ENCODE measurements around the gene POLR2L. TPM values are rescaled to one million over a fixed set of nuclear protein-coding genes. Genes with fewer than 3 reads are reported as not detected.

POLR2L gene
- total RNA-seq, 1 experiment from 2014 or later, result 113 TPM

Small RNA genes lying within 50 kb of the gene (small RNA-seq; reads per million reads assigned to genes)
- not detected for gene SNORA52

Other genes starting within 250 kb of the POLR2L start
- gene IRF7, start 226.6 kb downstream of the POLR2L start, total RNA-seq (2014; rRNA removed; shearing (Covaris generic); ENCODE audit: low replicate concordance), result 34.6 and 53.5 TPM in 2 replicates
- gene CDHR5, start 217.6 kb downstream of the POLR2L start, total RNA-seq (2014; rRNA removed; shearing (Covaris generic); ENCODE audit: low replicate concordance), result 0.04 TPM in 1 of 2 replicates, not detected in the other
- gene SCT, start 215.3 kb downstream of the POLR2L start, total RNA-seq (2014; rRNA removed; shearing (Covaris generic); ENCODE audit: low replicate concordance), result not detected in 2 replicates
- gene DRD4, start 205.3 kb downstream of the POLR2L start, total RNA-seq (2014; rRNA removed; shearing (Covaris generic); ENCODE audit: low replicate concordance), result not detected in 2 replicates
- 35.9 and 57.3 TPM in 2 replicates for gene DEAF1, start 147.3 kb downstream of the POLR2L start, total RNA-seq (2014; rRNA removed; shearing (Covaris generic); ENCODE audit: low replicate concordance)
- gene TMEM80, start 146.7 kb downstream of the POLR2L start, total RNA-seq (2014; rRNA removed; shearing (Covaris generic); ENCODE audit: low replicate concordance), result 25.4 and 32.8 TPM in 2 replicates
- 2.3 and 10.4 TPM in 2 replicates for gene EPS8L2, start 136.3 kb downstream of the POLR2L start, total RNA-seq (2014; rRNA removed; shearing (Covaris generic); ENCODE audit: low replicate concordance)
- gene TALDO1, start 95.1 kb downstream of the POLR2L start, total RNA-seq (2014; rRNA removed; shearing (Covaris generic); ENCODE audit: low replicate concordance), result 127 and 177 TPM in 2 replicates
- gene GATD1, start 65.0 kb downstream of the POLR2L start, total RNA-seq (2014; rRNA removed; shearing (Covaris generic); ENCODE audit: low replicate concordance), result 43.6 and 61.0 TPM in 2 replicates
- gene CEND1, start 52.4 kb downstream of the POLR2L start, total RNA-seq (2014; rRNA removed; shearing (Covaris generic); ENCODE audit: low replicate concordance), result 19.8 and 50.0 TPM in 2 replicates
- gene SLC25A22, start 44.2 kb downstream of the POLR2L start, total RNA-seq (2014; rRNA removed; shearing (Covaris generic); ENCODE audit: low replicate concordance), result 9.3 and 23.4 TPM in 2 replicates
- gene PIDD1, start 37.3 kb downstream of the POLR2L start, total RNA-seq (2014; rRNA removed; shearing (Covaris generic); ENCODE audit: low replicate concordance), result 26.2 and 26.6 TPM in 2 replicates
- 774 and 1,042 TPM in 2 replicates for gene RPLP2, start 32.6 kb downstream of the POLR2L start, total RNA-seq (2014; rRNA removed; shearing (Covaris generic); ENCODE audit: low replicate concordance)
- gene PNPLA2, start 23.6 kb downstream of the POLR2L start, total RNA-seq (2014; rRNA removed; shearing (Covaris generic); ENCODE audit: low replicate concordance), result 32.5 and 35.8 TPM in 2 replicates
- 0.48 and 1.5 TPM in 2 replicates for gene CRACR2B, start 14.6 kb downstream of the POLR2L start, total RNA-seq (2014; rRNA removed; shearing (Covaris generic); ENCODE audit: low replicate concordance)
- gene CD151, start 9.6 kb downstream of the POLR2L start, total RNA-seq (2014; rRNA removed; shearing (Covaris generic); ENCODE audit: low replicate concordance), result 8.4 and 10.5 TPM in 2 replicates
- 4.0 TPM in 1 of 2 replicates, not detected in the other for gene TSPAN4, start 323 bp upstream of the POLR2L start, total RNA-seq (2014; rRNA removed; shearing (Covaris generic); ENCODE audit: low replicate concordance)
- gene CHID1, start 68.3 kb upstream of the POLR2L start, total RNA-seq (2014; rRNA removed; shearing (Covaris generic); ENCODE audit: low replicate concordance), result 32.8 and 43.7 TPM in 2 replicates
- gene AP2A2, start 83.3 kb upstream of the POLR2L start, total RNA-seq (2014; rRNA removed; shearing (Covaris generic); ENCODE audit: low replicate concordance), result 20.0 and 34.6 TPM in 2 replicates
- not detected in 2 replicates for gene MUC6, start 194.2 kb upstream of the POLR2L start, total RNA-seq (2014; rRNA removed; shearing (Covaris generic); ENCODE audit: low replicate concordance)
- not detected in 2 replicates for gene MUC2, start 232.3 kb upstream of the POLR2L start, total RNA-seq (2014; rRNA removed; shearing (Covaris generic); ENCODE audit: low replicate concordance)

Data from Karpas-422 (cell line).